ENCODE results near the gene FGF1. TPM values are rescaled to one million over a fixed set of nuclear protein-coding genes. Genes with fewer than 3 reads are reported as not detected.

The FGF1 gene
- not detected in 2 replicates for total RNA-seq
- long read RNA-seq, result 0 reads

DNA sequence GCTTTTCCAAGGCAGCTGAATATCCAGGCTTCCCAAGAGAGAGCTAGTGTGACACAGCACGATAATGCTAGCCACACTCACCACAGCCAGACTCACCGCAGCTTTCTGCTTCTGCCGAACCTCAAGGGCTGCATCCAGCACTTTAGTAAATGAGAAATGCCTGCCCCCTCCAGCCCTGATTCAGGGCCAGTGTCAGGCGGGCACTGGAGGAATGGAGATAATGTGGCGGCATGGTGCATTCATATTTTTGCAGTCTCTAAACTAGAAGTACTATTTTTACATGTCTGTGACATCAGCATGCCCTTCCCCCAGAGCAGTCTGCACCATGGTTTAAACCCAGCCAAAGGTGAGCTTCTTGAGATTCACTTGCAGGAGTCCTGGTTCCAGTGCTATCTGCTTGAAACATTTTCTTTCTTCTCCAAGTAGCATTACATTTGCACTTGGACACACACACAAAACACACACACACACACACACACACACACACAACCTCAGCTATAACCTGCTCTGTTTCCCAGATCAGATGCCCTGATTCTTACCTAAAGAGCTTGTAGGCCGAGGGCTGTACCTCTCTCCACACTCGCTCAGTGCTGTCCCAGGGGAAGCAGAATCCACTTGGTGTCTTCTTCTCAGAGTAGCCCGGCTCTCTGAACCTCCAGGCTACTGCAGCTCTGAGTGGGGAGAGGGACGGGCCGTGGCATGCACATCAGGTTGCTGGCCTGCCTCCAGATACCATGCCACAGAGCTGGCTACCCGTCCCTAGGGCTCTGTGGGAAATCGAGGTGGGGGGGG is at the start of gene FGF1:
Gene FGF1, minus strand, starts transcription at position 673 of the 792 bp plus-strand sequence. CDS start 71,963 bp downstream, outside the sequence.
- TF ChIP-seq, protein P1, sequence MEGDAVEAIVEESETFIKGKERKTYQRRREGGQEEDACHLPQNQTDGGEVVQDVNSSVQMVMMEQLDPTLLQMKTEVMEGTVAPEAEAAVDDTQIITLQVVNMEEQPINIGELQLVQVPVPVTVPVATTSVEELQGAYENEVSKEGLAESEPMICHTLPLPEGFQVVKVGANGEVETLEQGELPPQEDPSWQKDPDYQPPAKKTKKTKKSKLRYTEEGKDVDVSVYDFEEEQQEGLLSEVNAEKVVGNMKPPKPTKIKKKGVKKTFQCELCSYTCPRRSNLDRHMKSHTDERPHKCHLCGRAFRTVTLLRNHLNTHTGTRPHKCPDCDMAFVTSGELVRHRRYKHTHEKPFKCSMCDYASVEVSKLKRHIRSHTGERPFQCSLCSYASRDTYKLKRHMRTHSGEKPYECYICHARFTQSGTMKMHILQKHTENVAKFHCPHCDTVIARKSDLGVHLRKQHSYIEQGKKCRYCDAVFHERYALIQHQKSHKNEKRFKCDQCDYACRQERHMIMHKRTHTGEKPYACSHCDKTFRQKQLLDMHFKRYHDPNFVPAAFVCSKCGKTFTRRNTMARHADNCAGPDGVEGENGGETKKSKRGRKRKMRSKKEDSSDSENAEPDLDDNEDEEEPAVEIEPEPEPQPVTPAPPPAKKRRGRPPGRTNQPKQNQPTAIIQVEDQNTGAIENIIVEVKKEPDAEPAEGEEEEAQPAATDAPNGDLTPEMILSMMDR (IDR thresholded peaks at IDR 0.05; ENCODE audit: unreplicated experiment), result no peak
- no peak for DNase-seq (ENCODE audit: low spot score, unreplicated experiment)
- no peak within 1 kb of the TSS for H3K27ac Mint-ChIP-seq
- peaks cover 15% of the 10 kb centered on the region for H3K27me3 Mint-ChIP-seq
- H3K9me3 Mint-ChIP-seq (ENCODE audit: low read depth), result peaks cover 4% of the 10 kb centered on the region
- H3K36me3 Mint-ChIP-seq (ENCODE audit: insufficient read depth), result no peaks in the 10 kb centered on the region
- H3K4me1 Mint-ChIP-seq (ENCODE audit: low read depth), result peaks cover 12% of the 10 kb centered on the region
- no peak within 1 kb of the TSS for H3K4me3 Mint-ChIP-seq (ENCODE audit: low read depth)

DNA sequence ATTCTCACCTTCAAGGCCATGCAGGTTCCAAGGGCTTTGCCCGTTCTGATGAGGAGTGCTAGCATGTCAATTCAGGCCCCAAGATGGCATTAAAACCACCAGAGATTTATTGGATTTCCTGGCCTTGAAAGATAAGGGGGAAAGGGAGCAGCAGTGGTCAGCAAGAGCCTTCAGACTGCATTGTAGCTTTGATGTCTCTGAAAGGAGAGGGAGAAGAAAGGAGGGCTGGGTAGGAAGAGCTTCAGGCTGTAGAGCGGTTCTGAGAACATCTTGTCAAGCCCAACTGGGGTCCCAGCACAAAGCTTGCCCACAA is 41.8 kb upstream of the FGF1 start:
- H3K27ac Mint-ChIP-seq, result no peak overlapping the region
- no peaks in the 10 kb centered on the region for H3K4me1 Mint-ChIP-seq (ENCODE audit: low read depth)
- H3K4me3 Mint-ChIP-seq (ENCODE audit: low read depth), result no peak overlapping the region
- H3K27me3 Mint-ChIP-seq, result peaks cover 9% of the 10 kb centered on the region
- TF ChIP-seq, protein P1 (IDR thresholded peaks at IDR 0.05; ENCODE audit: unreplicated experiment), result no peak
- no peaks in the 10 kb centered on the region for H3K9me3 Mint-ChIP-seq (ENCODE audit: low read depth)
- H3K36me3 Mint-ChIP-seq (ENCODE audit: insufficient read depth), result no peaks in the 10 kb centered on the region
- no peak for DNase-seq (ENCODE audit: low spot score, unreplicated experiment)

DNA sequence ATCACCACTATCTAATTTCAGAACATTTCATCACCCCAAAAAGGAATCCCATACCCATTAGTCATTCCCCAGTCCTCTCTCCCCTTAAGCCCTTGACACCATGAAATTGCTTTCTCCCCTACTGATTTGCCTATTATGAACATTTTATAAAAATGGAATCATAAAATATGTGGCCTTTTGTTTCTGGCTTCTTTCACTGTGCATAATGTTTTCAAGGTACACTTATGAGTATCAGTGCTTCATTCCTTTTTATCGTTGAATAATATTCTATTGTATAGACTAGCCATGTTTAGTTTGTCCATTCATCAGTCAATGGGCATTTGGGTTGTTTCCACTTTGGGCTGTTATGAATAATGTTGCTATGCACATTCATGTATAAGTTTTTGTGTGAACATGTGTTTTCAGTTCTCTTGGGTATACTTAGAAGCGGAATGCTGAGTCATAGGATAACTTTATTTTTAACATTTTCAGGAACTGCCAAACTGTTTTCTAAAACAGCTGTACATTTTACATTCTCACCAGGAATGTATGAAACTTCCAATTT is 40.4 kb upstream of the FGF1 start:
- Mint-ChIP-seq H3K9me3 (ENCODE audit: low read depth) (no peaks in the 10 kb centered on the region), H3K27me3 (peaks cover 13% of the 10 kb centered on the region), H3K36me3 (ENCODE audit: insufficient read depth) (no peaks in the 10 kb centered on the region), H3K27ac (no peak overlapping the region), H3K4me1 (ENCODE audit: low read depth) (no peaks in the 10 kb centered on the region), H3K4me3 (ENCODE audit: low read depth) (no peak overlapping the region)
- TF ChIP-seq, protein P1 (IDR thresholded peaks at IDR 0.05; ENCODE audit: unreplicated experiment), result no peak
- DNase-seq (ENCODE audit: low spot score, unreplicated experiment), result no peak

DNA sequence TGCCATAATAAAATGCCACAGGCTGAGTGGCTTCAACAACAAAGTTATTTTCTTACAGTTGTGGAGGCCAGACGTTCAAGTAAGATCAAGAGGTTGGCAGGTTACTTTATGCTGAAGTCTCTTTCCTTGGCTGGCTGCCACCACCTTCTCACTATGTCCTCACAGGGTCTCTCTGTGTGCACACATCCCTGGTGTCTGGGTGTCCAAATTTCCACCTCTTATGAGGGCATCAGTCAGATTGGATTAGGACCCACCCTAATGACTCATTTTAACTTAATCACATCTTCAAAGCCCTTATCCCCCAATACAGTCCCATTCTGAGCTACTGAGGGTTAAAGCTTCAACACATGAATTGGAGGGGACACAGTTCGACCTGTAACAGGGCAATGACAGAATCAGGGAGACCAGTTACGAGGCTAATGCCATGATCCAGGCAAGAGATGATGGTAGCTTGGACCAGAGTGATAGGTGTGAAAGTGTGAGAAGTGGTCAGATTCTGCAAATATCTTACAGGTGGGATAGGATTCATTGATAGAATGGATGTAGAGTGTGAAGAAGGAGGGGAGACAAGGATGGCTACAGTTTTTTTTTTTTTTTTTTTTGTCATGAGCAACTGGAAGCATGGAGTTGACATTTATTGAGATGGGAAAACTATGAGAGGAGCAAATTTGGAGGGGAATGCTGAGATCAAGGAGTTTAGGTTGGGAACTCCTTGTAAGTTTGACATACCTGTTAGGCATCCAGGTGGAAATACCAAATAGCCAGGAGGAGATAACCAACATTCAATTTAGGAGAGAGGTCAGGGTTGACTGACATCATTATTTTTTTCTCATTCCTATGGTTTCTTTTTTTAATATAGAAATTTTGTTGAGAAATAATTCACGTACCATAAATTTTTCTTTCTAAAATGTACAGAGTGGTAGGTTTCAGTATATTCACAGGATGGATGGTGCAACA is 39.6 kb upstream of the FGF1 start:
- H3K9me3 Mint-ChIP-seq (ENCODE audit: low read depth), result no peaks in the 10 kb centered on the region
- no peak for DNase-seq (ENCODE audit: low spot score, unreplicated experiment)
- H3K4me1 Mint-ChIP-seq (ENCODE audit: low read depth), result peaks cover 7% of the 10 kb centered on the region

More for the DNA sequence above, 39.6 kb upstream of the FGF1 start:
- TF ChIP-seq, protein P1 (IDR thresholded peaks at IDR 0.05; ENCODE audit: unreplicated experiment), result no peak
- no peak overlapping the region for H3K4me3 Mint-ChIP-seq (ENCODE audit: low read depth)
- peaks cover 13% of the 10 kb centered on the region for H3K27me3 Mint-ChIP-seq
- no peaks in the 10 kb centered on the region for H3K36me3 Mint-ChIP-seq (ENCODE audit: insufficient read depth)
- H3K27ac Mint-ChIP-seq, result no peak overlapping the region

Data from progenitor cell of endocrine pancreas (in vitro differentiated cells).